Cardiac muscle cell (in vitro differentiated cells and primary cell): ENCODE results near the gene ERGIC1. TPM values are rescaled to one million over a fixed set of nuclear protein-coding genes. Genes with fewer than 3 reads are reported as not detected.
"Not testable (repeated sequence)": the region's sequence is repeated elsewhere in the genome, so short reads cannot be mapped to it uniquely, and the experiment has no call there.

Experiments used
- DNase-seq, 2 donors: peaks; one replicate each; pipeline versions ENCODE4 v3.0.0 to v3.0.0-alpha.2; 2010 to 2017; ENCODE audit warnings: low read depth in 1 of 2, low spot score in 1 of 2
- H3K27ac ChIP-seq: fragments of 200-600 bp; sonication (generic); 2 replicates; pipeline ENCODE4 v1.5.1; 2016
- H3K27me3 ChIP-seq: fragments of 200-600 bp; sonication (generic); 2 replicates; pipeline ENCODE4 v1.6.0; 2016; ENCODE audit warnings: control low read depth
- H3K36me3 ChIP-seq: fragments of 200-600 bp; sonication (generic); 2 replicates; pipeline ENCODE4 v1.5.1; 2016; ENCODE audit warnings: control low read depth
- H3K4me1 ChIP-seq: fragments of 200-600 bp; sonication (generic); 2 replicates; pipeline ENCODE4 v1.8.1; 2017; ENCODE audit warnings: low read depth, mild to moderate bottlenecking, mixed run types
- H3K4me3 ChIP-seq: fragments of 200-600 bp; sonication (generic); 2 replicates; pipeline ENCODE4 v1.5.1; 2016; ENCODE audit warnings: mild to moderate bottlenecking
- H3K9me3 ChIP-seq: fragments of 200-600 bp; sonication (generic); 2 replicates; pipeline ENCODE4 v1.5.1; 2017; ENCODE audit warnings: low read depth, mild to moderate bottlenecking, control low read depth
- CTCF ChIP-seq: IDR thresholded peaks from 2 replicates; pipeline ENCODE4 v1.5.1; 2012; ENCODE audit warnings: low read depth, mild to moderate bottlenecking, low read length
- polyA plus RNA-seq: library from polyadenylated mRNA; unstranded; fragments of >200 nt; fragmentation: Nextera tagmentation; extraction: Ambion mirVana; gene quantifications from 2 replicates; pipeline ENCODE4 v1.2.1, GENCODE V29; 2016
- total RNA-seq: library from RNA; depleted of rRNA; stranded (reverse); fragments of >200 nt; gene quantifications from 2 replicates; pipeline ENCODE4 v1.2.3, GENCODE V29; 2016

ERGIC1 gene
- total and polyA plus RNA-seq, 2 experiments from 2014 or later, result 15.4 to 77.3 TPM

- Histone ChIP-seq H3K36me3 (peaks cover 6% of the 10 kb centered on the region), H3K27me3 (no peaks in the 10 kb centered on the region), H3K4me1 (peaks cover 9% of the 10 kb centered on the region), H3K27ac (no peak overlapping the region), H3K4me3 (no peak overlapping the region), H3K9me3 (no peaks in the 10 kb centered on the region)
- DNase-seq, result no peak
- no peak for TF ChIP-seq CTCF
These were observed 60.8 kb downstream of the ERGIC1 start for GRCh38 chr5:172894767-172895388.

- Histone ChIP-seq H3K4me1 (peaks cover 9% of the 10 kb centered on the region), H3K36me3 (peaks cover 3% of the 10 kb centered on the region), H3K27ac (no peak overlapping the region), H3K9me3 (no peaks in the 10 kb centered on the region), H3K4me3 (no peak overlapping the region), H3K27me3 (no peaks in the 10 kb centered on the region)
- no peak for TF ChIP-seq CTCF
- DNase-seq, result no peak
These were observed 61.5 kb downstream of the ERGIC1 start for GRCh38 chr5:172895549-172895948.

GRCh38 chr5:172896465-172896864 is 62.4 kb downstream of the ERGIC1 start:
- H3K4me1 ChIP-seq, result peaks cover 7% of the 10 kb centered on the region
- DNase-seq, result peak in 1 of 2 donors; percentile 39
- H3K27ac ChIP-seq, result no peak overlapping the region
- no peaks in the 10 kb centered on the region for H3K27me3 ChIP-seq
- peaks cover 3% of the 10 kb centered on the region for H3K36me3 ChIP-seq
- H3K9me3 ChIP-seq, result no peaks in the 10 kb centered on the region
- TF ChIP-seq CTCF, result no peak
- H3K4me3 ChIP-seq, result no peak overlapping the region

GRCh38 chr5:172897067-172897466 is 63.0 kb downstream of the ERGIC1 start:
- H3K9me3 ChIP-seq, H3K36me3 ChIP-seq, DNase-seq, H3K27ac ChIP-seq, H3K27me3 ChIP-seq, H3K4me3 ChIP-seq, H3K4me1 ChIP-seq: not testable (repeated sequence)

- DNase-seq, result peak in 1 of 2 donors; percentile 83
- TF ChIP-seq CTCF, result no peak
- peaks cover 9% of the 10 kb centered on the region for H3K4me1 ChIP-seq
- H3K9me3 ChIP-seq, result no peaks in the 10 kb centered on the region
- H3K27me3 ChIP-seq, result no peaks in the 10 kb centered on the region
- no peak overlapping the region for H3K4me3 ChIP-seq
- no peak overlapping the region for H3K27ac ChIP-seq
- H3K36me3 ChIP-seq, result peaks cover 3% of the 10 kb centered on the region
These were observed 63.6 kb downstream of the ERGIC1 start for GRCh38 chr5:172897481-172898217.

- peak in 1 of 2 donors; percentile 45 for DNase-seq
- Histone ChIP-seq H3K36me3 (peaks cover 3% of the 10 kb centered on the region), H3K27ac (no peak overlapping the region), H3K27me3 (no peaks in the 10 kb centered on the region), H3K4me3 (no peak overlapping the region), H3K4me1 (peaks cover 9% of the 10 kb centered on the region), H3K9me3 (no peaks in the 10 kb centered on the region)
- TF ChIP-seq CTCF, result no peak
These were observed 64.3 kb downstream of the ERGIC1 start for GRCh38 chr5:172898218-172898842.
